OCI-LY7 (cell line): Measurements from ENCODE around the gene DIP2C. TPM values are rescaled to one million over a fixed set of nuclear protein-coding genes. Genes with fewer than 3 reads are reported as not detected.

Experiments used
- BruUV-seq: library from RNA; stranded (reverse); fragments of 400-500 nt; replicated peaks from 2 replicates; lab custom pipeline; 2021; lab: Mats Ljungman, UMichigan
- CTCF ChIA-PET: fragments of 300-600 bp; sonication (Branson Sonifier 250); formaldehyde crosslinking; loops from one replicate; lab custom pipeline; 2022; ENCODE audit warnings: antibody characterized with exemption; ENCODE audit not compliant: unreplicated experiment; lab: Charles Lee
- POLR2A ChIA-PET: fragments of 300-600 bp; sonication (Branson Sonifier 250); formaldehyde crosslinking; loops from one replicate; lab custom pipeline; 2022; ENCODE audit warnings: antibody characterized with exemption; lab: Charles Lee
- DNase-seq: peaks from one replicate; pipeline ENCODE4 v3.0.0-alpha.2; 2015; ENCODE audit warnings: low spot score
- H2AFZ ChIP-seq: fragments of 200-600 bp; sonication (generic), shearing (Covaris generic); 2 replicates; pipeline ENCODE4 v1.6.1; 2014; ENCODE audit warnings: mild to moderate bottlenecking, antibody characterized with exemption, low read length, moderate library complexity
- H3K27ac ChIP-seq: fragments of 200-600 bp; sonication (generic); 2 replicates; pipeline ENCODE4 v1.5.1; 2014; ENCODE audit warnings: mixed run types, low read depth, mild to moderate bottlenecking, moderate library complexity, low read length, inconsistent platforms; ENCODE audit not compliant: poor library complexity, severe bottlenecking
- H3K36me3 ChIP-seq: fragments of 200-600 bp; sonication (generic); 2 replicates; pipeline ENCODE4 v1.6.1; 2014; ENCODE audit warnings: mild to moderate bottlenecking, antibody characterized with exemption, low read length, moderate library complexity, mixed read lengths; ENCODE audit not compliant: insufficient read depth
- H3K4me1 ChIP-seq: fragments of 200-600 bp; sonication (generic); 2 replicates; pipeline ENCODE4 v1.5.1; 2014; ENCODE audit warnings: mild to moderate bottlenecking, low read length; ENCODE audit not compliant: insufficient read depth, poor library complexity, severe bottlenecking
- H3K4me2 ChIP-seq: fragments of 200-600 bp; sonication (generic); 2 replicates; pipeline ENCODE4 v1.6.1; 2014; ENCODE audit warnings: mild to moderate bottlenecking, low read length
- H3K4me3 ChIP-seq: fragments of 200-600 bp; sonication (generic); 2 replicates; pipeline ENCODE4 v1.5.1; 2014; ENCODE audit warnings: mild to moderate bottlenecking, low read depth, low read length; ENCODE audit not compliant: poor library complexity, severe bottlenecking
- H3K79me2 ChIP-seq: fragments of 200-600 bp; sonication (generic); 2 replicates; pipeline ENCODE4 v1.6.1; 2016; ENCODE audit warnings: low read depth, mild to moderate bottlenecking, low read length, moderate library complexity, mixed read lengths; ENCODE audit not compliant: insufficient read depth
- H3K9me2 ChIP-seq: fragments of 200-600 bp; sonication (generic); 2 replicates; pipeline ENCODE4 v1.6.1; 2016; ENCODE audit warnings: mild to moderate bottlenecking, low read length, mixed read lengths; ENCODE audit not compliant: insufficient read depth
- H3K9me3 ChIP-seq: fragments of 200-600 bp; sonication (generic); 2 replicates; pipeline ENCODE4 v1.6.1; 2014; ENCODE audit warnings: mild to moderate bottlenecking, mixed run types, low read length, mixed read lengths
- H4K20me1 ChIP-seq: fragments of 200-600 bp; sonication (generic); 2 replicates; pipeline ENCODE4 v1.6.1; 2014; ENCODE audit warnings: mild to moderate bottlenecking, antibody characterized with exemption, low read length, moderate library complexity, mixed read lengths; ENCODE audit not compliant: insufficient read depth
- CTCF ChIP-seq: fragments of 200-600 bp; sonication (generic); conservative IDR thresholded peaks from 2 replicates; pipeline ENCODE4 v1.5.1; 2014; ENCODE audit warnings: mild to moderate bottlenecking, antibody characterized with exemption, low read length, moderate library complexity, mixed read lengths
- EZH2phosphoT487 ChIP-seq: fragments of 200-600 bp; sonication (generic); IDR thresholded peaks from 2 replicates; pipeline ENCODE4 v1.6.1; 2018; ENCODE audit warnings: low read depth, borderline replicate concordance, mild to moderate bottlenecking, mixed run types, antibody characterized with exemption, low read length, moderate library complexity, mixed read lengths
- intact Hi-C: fragments of 100-400 bp; cut with micrococcal nuclease; formaldehyde crosslinking; loops from one replicate; pipeline ENCODE4 v1.10.0; 2022; ENCODE audit not compliant: unreplicated experiment
- total RNA-seq, 2 experiments: library from RNA; depleted of rRNA in 1 of 2; stranded (reverse); fragments of >200 nt in 1 of 2; shearing (Covaris generic) in 1 of 2; gene quantifications; 2 replicates each; pipeline ENCODE4 v1.2.3, GENCODE V29; 2014 to 2022

DIP2C gene
- total RNA-seq, 2 experiments from 2014 or later, result 10.9 to 29.5 TPM

- Histone ChIP-seq H3K36me3 (no peaks in the 10 kb centered on the region), H3K4me3 (no peak overlapping the region), H2AFZ (no peak overlapping the region), H3K4me1 (no peaks in the 10 kb centered on the region), H3K4me2 (no peak overlapping the region), H3K27ac (no peak overlapping the region), H3K9me2 (no peaks in the 10 kb centered on the region), H3K79me2 (no peaks in the 10 kb centered on the region), H3K9me3 (no peaks in the 10 kb centered on the region), H4K20me1 (no peaks in the 10 kb centered on the region)
- intact Hi-C loops, result no loop called here
- no peak for DNase-seq
- ChIA-PET POLR2A (interaction anchor here (0.9 kb wide), 1 partner anchor 11 kb away, joined by 3 read pairs; no protein-coding TSS in a partner anchor), CTCF (no interaction called here)
- no peak for TF ChIP-seq CTCF
- TF ChIP-seq EZH2phosphoT487, result no peak
- no TSS peak for BruUV-seq
Measured at GRCh38 chr10:593421-593820, 96.0 kb downstream of the DIP2C start.

GRCh38 chr10:593016-593415, 96.5 kb downstream of the DIP2C start:
- no TSS peak for BruUV-seq

More at GRCh38 chr10:593016-593415, 96.5 kb downstream of the DIP2C start:
- H3K4me2 ChIP-seq, result no peak overlapping the region
- CTCF ChIA-PET, result no interaction called here
- no peaks in the 10 kb centered on the region for H3K4me1 ChIP-seq
- H3K27ac ChIP-seq, result no peak overlapping the region
- no peaks in the 10 kb centered on the region for H3K9me2 ChIP-seq
- no peaks in the 10 kb centered on the region for H4K20me1 ChIP-seq
- H3K36me3 ChIP-seq, result no peaks in the 10 kb centered on the region
- no peaks in the 10 kb centered on the region for H3K79me2 ChIP-seq
- POLR2A ChIA-PET, result interaction anchor here (0.9 kb wide), 1 partner anchor 12 kb away, joined by 3 read pairs; no protein-coding TSS in a partner anchor
- H3K4me3 ChIP-seq, result no peak overlapping the region
- no peaks in the 10 kb centered on the region for H3K9me3 ChIP-seq
- intact Hi-C loops, result no loop called here
- DNase-seq, result no peak
- no peak for TF ChIP-seq CTCF
- no peak for TF ChIP-seq EZH2phosphoT487
- no peak overlapping the region for H2AFZ ChIP-seq
